Ascending aorta (tissue), 2 donors: ENCODE data around the gene HMGXB3. TPM values are rescaled to one million over a fixed set of nuclear protein-coding genes. Genes with fewer than 3 reads are reported as not detected.

Source experiments
- DNase-seq, 2 donors: peaks; one replicate each; pipeline ENCODE4 v3.0.0-alpha.2; 2019; ENCODE audit warnings: low spot score in 2 of 2
- H3K27ac ChIP-seq, 2 donors: fragments of 200-600 bp; sonication (generic); one replicate each; pipeline ENCODE4 v1.5.1; 2016 to 2017; ENCODE audit warnings: mild to moderate bottlenecking in 1 of 2
- H3K27me3 ChIP-seq: fragments of 200-600 bp; sonication (generic); one replicate; pipeline ENCODE4 v1.5.1; 2017
- H3K36me3 ChIP-seq, 2 donors: fragments of 200-600 bp; sonication (generic); one replicate each; pipeline ENCODE4 v1.5.1; 2016
- H3K4me1 ChIP-seq, 2 donors: fragments of 200-600 bp; sonication (generic); one replicate each; pipeline ENCODE4 v1.5.1; 2016 to 2017; ENCODE audit warnings: mild to moderate bottlenecking in 1 of 2
- H3K4me3 ChIP-seq, 2 donors: fragments of 200-600 bp; sonication (generic); one replicate each; pipeline ENCODE4 v1.5.1; 2016 to 2017; ENCODE audit warnings: mild to moderate bottlenecking in 1 of 2
- H3K9me3 ChIP-seq, 2 donors: fragments of 200-600 bp; sonication (generic); one replicate each; pipeline ENCODE4 v1.5.1; 2016
- intact Hi-C: fragments of 100-400 bp; cut with DNase I; formaldehyde crosslinking; loops from one replicate; pipeline ENCODE4 v1.15.1; 2023
- total RNA-seq: library from RNA; depleted of rRNA; stranded (reverse); fragments of >200 nt; gene quantifications from one replicate; pipeline ENCODE4 v1.1.0, GENCODE V29; 2016
- TF ChIP-seq, protein P1 (sequence below), 3 experiments: fragments of 200-600 bp in 2 of 3; fragments of 450-650 bp in 1 of 3; sonication (generic) in 2 of 3; IDR thresholded peaks; one replicate each; pipeline ENCODE4 v1.5.1; 2016 to 2019; ENCODE audit warnings: antibody characterized with exemption in 3 of 3, mild to moderate bottlenecking in 1 of 3, moderate library complexity in 1 of 3

HMGXB3 gene
- total RNA-seq, 1 donor from 2014 or later, result 56.4 TPM

- H3K27ac ChIP-seq, result no peak overlapping the region
- H3K4me3 ChIP-seq, result no peak overlapping the region
- no peaks in the 10 kb centered on the region for H3K9me3 ChIP-seq
- H3K4me1 ChIP-seq, result no peaks in the 10 kb centered on the region
- intact Hi-C loops, result no loop called here
- no peaks in the 10 kb centered on the region for H3K27me3 ChIP-seq
- TF ChIP-seq, protein P1, sequence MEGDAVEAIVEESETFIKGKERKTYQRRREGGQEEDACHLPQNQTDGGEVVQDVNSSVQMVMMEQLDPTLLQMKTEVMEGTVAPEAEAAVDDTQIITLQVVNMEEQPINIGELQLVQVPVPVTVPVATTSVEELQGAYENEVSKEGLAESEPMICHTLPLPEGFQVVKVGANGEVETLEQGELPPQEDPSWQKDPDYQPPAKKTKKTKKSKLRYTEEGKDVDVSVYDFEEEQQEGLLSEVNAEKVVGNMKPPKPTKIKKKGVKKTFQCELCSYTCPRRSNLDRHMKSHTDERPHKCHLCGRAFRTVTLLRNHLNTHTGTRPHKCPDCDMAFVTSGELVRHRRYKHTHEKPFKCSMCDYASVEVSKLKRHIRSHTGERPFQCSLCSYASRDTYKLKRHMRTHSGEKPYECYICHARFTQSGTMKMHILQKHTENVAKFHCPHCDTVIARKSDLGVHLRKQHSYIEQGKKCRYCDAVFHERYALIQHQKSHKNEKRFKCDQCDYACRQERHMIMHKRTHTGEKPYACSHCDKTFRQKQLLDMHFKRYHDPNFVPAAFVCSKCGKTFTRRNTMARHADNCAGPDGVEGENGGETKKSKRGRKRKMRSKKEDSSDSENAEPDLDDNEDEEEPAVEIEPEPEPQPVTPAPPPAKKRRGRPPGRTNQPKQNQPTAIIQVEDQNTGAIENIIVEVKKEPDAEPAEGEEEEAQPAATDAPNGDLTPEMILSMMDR (IDR thresholded peaks at IDR 0.05), result no peak
- no peak for DNase-seq
- H3K36me3 ChIP-seq, result peaks cover 7 to 8% of the 10 kb centered on the region in 2 donors
These were observed 12.4 kb upstream of the HMGXB3 start for GRCh38 chr5:149988126-149988525.

DNA sequence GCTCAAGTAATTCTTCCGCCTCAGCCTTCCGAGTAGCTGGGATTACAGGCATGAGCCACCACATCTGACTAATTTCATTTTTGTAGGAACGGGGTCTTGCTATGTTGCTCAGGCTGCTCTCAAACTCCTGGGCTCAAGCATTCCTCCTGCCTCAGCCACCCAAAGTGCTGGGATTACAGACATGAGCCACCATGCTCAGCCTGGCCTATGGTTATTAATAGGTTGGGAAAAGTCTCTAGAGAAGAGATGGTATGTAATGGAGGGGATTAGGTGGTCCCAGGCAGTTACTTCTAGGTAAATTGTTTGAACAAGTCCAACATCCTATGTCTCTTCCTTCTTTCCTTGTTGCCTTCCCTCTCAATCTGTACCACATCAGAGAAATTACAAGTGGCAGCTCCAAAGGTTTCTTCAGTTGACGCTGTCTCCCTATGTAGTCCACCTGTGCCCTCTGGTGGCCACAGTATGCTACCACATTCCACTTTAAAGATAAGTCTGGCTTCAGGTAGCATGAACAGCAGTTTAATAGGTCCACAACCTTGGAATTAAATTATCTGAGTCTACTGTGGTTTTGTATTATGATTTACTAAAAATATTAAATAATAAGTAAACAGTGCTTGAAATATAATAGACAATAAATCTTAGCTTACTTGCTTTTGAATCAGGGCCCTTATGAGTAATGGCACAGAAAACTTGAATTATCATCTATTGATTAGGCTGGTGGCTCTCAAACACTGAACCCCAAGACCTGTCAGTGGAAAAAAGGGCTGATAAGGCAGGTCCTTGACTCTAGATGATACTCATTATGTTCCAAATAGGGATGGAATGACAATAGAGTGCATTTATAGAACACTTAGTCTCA lies 9.8 kb upstream of the HMGXB3 start:
- no peaks in the 10 kb centered on the region for H3K27me3 ChIP-seq
- no peak overlapping the region for H3K4me3 ChIP-seq
- TF ChIP-seq, protein P1 (IDR thresholded peaks at IDR 0.05), result peak; percentile 88 to 96 (median 93)
- H3K4me1 ChIP-seq, result peaks cover 2 to 10% of the 10 kb centered on the region in 2 donors
- H3K36me3 ChIP-seq, result peaks cover 0 to 3% of the 10 kb centered on the region in 2 donors
- H3K9me3 ChIP-seq, result no peaks in the 10 kb centered on the region
- DNase-seq, result peak in 1 of 2 donors; percentile 88
- H3K27ac ChIP-seq, result no peak overlapping the region
- intact Hi-C loops, result loop anchor here (1.0 to 5.0 kb wide), 3 partner anchors 30 to 353 kb away; partner anchors contain the start of gene SLC26A2

GRCh38 chr5:149993471-149993870 lies 7.1 kb upstream of the HMGXB3 start:
- intact Hi-C loops, result loop anchor here (5.0 kb wide), 1 partner anchor 356 kb away; no protein-coding TSS in a partner anchor
- H3K9me3 ChIP-seq, result no peaks in the 10 kb centered on the region
- no peaks in the 10 kb centered on the region for H3K36me3 ChIP-seq
- TF ChIP-seq, protein P1 (IDR thresholded peaks at IDR 0.05), result no peak
- no peaks in the 10 kb centered on the region for H3K27me3 ChIP-seq
- peak overlapping the region; percentile 29 to 48 for H3K27ac ChIP-seq
- H3K4me3 ChIP-seq, result no peak overlapping the region
- peaks cover 2 to 10% of the 10 kb centered on the region in 2 donors for H3K4me1 ChIP-seq
- DNase-seq, result no peak

- Histone ChIP-seq H3K4me3 (no peak overlapping the region), H3K4me1 (peaks cover 6 to 21% of the 10 kb centered on the region in 2 donors), H3K27ac (peak overlapping the region; percentile 29 to 55), H3K27me3 (no peaks in the 10 kb centered on the region), H3K36me3 (no peaks in the 10 kb centered on the region), H3K9me3 (no peaks in the 10 kb centered on the region)
- DNase-seq, result no peak
- TF ChIP-seq, protein P1 (IDR thresholded peaks at IDR 0.05), result no peak
- intact Hi-C loops, result no loop called here
These were observed 4.9 kb upstream of the HMGXB3 start for GRCh38 chr5:149995385-149996204.

DNA sequence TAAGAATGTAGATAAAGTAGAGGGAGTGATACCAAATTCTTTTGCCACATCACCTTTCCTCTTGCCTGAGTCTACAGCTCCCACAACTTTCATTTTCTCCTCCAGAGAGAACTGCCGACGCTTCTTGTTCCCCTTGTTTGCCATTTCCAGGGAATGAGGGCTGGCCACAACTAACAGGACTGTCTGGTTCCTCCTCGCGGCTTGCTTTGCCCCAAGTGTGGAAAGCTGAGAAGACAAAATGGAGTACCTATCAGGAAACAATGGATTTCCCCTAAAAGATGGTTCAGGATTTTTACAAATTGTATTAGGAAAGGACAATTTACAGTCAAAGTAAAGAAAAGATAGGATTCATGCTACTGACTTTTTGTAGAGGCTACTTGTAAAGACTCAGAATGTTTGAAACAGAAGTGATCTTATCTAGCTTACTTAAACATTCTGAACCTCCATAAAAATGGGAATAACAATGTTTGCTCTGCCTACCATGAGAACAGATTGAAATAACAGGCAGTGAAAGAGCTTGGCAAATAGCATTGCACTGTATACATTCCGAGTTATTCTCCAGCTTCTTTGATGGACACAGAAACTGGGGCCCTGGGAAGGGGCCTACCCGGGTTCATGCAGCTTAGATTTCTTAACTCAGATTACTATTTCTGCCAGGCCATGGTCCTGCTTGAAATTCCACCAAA lies 4.2 kb upstream of the HMGXB3 start:
- H3K27me3 ChIP-seq, result no peaks in the 10 kb centered on the region
- H3K4me1 ChIP-seq, result peaks cover 6 to 21% of the 10 kb centered on the region in 2 donors
- TF ChIP-seq, protein P1 (IDR thresholded peaks at IDR 0.05), result no peak
- H3K9me3 ChIP-seq, result no peaks in the 10 kb centered on the region
- intact Hi-C loops, result no loop called here
- no peak for DNase-seq
- H3K27ac ChIP-seq, result peak overlapping the region in 1 of 2 donors; percentile 55
- H3K4me3 ChIP-seq, result no peak overlapping the region
- no peaks in the 10 kb centered on the region for H3K36me3 ChIP-seq
